Right lobe of liver (tissue), 4 donors: ENCODE results near the gene CREB3.

Experiments
- CTCF ChIP-seq, 4 donors: fragments of 200-600 bp in 3 of 4; fragments of 450-650 bp in 1 of 4; IDR thresholded peaks; one replicate each; pipeline versions ENCODE4 v1.5.1 to v1.8.0; 2016 to 2022; ENCODE audit warnings: antibody characterized with exemption in 4 of 4, mild to moderate bottlenecking in 2 of 4
- POLR2A ChIP-seq: fragments of 450-650 bp; IDR thresholded peaks from one replicate; pipeline ENCODE4 v1.6.1; 2017; ENCODE audit warnings: antibody characterized with exemption, mild to moderate bottlenecking
- donor health status: DM: no; HTN: no; CAD: no.
- donor health status: DM: no; HTN: no; CAD: no.
- donor health status: DM: no; HTN: yes; CAD: no.

- TF ChIP-seq POLR2A: no peak
- TF ChIP-seq CTCF (IDR thresholded peaks at IDR 0.05): no peak
Measured at GRCh38 chr9:35769763-35770162, 37.3 kb downstream of the CREB3 start.
